GM21529 (cell line): Measurements from ENCODE around the gene ALK.

Experiments used
- ATAC-seq: cut with Tn5 transposase; IDR thresholded peaks from one replicate; pipeline ENCODE4 v1.9.1; 2021; ENCODE audit not compliant: unreplicated experiment

Gene ALK

DNA sequence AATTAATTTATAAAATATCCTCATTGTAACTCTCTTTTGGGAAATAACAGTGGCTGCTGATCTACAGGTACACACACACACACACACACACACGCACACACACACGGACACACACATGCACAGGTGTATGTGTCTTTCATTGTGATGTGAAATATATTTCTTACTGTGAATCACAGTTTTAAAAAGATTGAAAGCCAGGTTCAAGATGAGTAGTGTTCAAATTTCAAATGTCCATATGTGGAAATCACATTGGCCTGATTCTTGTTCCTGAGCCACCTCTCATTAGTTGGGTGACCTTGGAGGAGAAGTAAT lies 372.4 kb downstream of the ALK start:
- no peak for ATAC-seq

DNA sequence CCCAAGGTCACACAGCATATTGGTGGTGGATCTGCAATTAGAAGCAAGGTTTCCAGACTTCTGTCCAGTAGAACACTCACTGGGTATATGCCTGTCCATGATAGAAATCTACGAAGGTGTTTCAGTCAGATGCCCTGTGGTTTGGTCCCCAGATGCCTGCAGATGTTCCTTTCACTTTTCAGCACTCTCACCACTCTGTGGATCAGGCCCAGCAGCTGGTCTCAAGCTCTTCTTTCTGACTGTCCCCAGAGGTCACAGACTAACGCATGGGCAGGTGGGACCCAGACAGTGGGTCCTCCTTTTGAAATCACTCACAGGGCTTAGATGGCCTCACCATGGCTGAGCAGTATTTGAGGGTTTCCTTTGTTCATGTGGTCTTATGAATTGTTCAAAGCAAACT lies 376.5 kb downstream of the ALK start:
- ATAC-seq, result no peak

DNA sequence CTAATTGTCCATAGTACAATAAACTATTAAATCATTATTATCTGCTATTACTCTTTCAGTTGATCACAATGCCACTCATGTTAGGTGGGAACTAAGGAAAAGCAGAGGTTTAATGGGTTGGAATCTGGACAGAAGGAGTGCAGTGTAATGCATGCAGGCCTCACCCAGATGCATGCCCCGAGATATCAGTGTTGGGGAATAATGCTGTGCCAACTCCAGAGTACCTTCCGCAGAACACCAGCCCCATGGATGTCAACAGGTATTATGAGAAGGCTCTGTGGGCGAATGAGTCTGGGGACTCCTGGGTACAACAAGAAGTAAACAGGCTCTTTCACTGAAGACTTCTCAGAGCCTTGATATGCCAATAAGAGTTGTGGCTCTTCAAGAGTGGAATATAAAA lies 377.4 kb downstream of the ALK start:
- no peak for ATAC-seq

DNA sequence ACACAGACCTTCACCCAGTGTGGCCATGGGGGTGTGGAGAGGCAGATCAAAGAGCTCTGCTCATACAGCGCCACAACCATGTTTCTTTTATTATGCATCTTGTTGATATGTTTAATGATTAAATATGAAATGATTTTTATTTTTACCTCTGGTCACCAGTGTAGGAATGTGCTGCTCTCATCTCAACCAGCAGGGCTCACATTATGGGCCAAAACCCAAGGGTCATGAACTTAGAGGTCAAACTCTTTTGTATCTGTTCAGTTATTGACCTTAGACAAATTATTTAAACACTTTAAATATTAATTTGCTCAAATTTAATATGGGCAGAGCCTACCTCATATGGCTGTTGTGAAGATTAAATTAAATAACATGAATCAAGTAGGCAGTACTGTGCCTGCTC lies 386.2 kb downstream of the ALK start:
- ATAC-seq, result no peak

DNA sequence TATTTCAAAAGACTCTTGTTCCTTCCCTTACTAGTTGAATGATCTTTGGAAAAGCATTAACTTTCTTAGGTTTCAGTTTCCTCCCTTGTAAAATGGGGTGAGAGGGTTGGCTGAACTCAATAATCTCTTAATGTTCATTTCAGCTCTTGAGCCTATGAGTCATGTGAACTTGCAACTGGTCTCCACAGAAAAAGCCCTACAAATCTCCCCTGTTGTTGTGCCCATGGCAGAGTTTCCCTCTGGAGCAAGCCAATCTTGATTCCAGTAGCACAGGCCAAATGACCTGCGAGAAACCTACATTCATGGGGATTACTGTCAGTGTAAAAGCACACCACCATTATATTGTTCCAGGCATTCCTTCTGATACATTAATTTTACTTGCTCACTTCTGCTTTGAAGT lies 388.9 kb downstream of the ALK start:
- no peak for ATAC-seq

DNA sequence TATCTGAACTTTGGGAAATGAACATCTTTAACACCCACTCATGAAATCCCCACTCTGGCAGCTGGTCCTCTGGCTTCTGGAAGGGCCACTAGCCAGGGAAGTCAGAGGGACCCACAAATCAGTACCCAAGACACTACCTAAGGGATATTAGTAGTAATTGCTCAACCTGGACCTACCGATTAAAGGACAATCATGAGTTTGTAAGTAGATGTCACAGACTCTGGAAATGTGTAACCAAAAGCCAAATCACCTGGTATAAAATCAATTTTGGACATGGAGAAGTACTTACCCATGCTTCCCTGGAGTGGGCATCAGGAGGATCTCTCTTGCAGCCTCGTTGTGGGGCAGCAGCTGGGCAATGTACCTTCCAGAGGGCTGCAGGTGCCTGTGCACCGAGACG lies 389.8 kb downstream of the ALK start:
- no peak for ATAC-seq

DNA sequence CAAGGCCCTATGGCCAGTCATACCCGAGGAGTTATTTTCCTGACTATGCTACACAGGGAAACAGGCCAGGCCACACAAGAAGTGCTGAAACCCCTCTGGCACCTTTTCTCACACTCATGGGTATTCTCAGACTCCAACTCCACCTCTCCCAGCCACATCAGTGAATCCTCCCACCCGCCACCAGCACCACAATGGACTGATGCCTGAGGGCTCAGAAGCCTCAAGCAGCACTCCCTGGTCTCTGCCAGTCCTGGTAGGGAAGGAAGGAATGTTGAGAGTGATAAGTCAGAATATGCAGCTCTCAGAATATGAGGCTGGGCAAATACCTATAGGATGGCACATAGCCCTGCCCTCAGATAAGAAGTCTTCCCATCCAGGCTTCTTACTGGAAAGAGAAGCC lies 391.1 kb downstream of the ALK start:
- no peak for ATAC-seq

DNA sequence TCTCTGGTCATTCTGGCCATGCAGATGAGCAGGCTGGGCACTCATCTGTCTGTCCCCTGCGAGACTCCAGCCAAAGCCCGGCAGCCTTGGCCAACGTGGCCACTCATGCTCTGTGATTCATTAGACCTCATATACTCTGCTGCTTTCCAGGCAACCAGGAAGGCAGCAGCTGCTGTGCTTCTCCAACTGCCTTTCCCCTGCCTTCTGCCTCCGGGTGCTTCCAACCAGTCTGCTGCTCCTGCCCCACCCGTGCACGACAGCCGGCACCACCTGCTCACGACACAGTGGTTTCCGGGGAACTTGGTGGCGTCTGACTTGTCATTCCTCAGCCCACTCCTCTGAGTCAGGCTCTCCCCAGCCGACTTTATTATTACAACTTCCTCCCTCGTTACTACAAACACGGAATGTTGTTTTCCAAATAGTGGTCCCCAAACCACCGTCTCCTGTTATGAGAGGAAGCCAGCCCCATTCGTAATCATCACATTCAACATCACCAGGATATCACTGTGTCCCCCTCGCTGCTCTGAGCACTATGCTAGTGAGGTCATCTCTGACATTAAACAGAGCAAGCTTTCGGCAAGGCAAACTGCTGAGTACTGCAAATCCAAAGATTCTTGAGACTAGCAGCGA lies 392.4 kb downstream of the ALK start:
- no peak for ATAC-seq

DNA sequence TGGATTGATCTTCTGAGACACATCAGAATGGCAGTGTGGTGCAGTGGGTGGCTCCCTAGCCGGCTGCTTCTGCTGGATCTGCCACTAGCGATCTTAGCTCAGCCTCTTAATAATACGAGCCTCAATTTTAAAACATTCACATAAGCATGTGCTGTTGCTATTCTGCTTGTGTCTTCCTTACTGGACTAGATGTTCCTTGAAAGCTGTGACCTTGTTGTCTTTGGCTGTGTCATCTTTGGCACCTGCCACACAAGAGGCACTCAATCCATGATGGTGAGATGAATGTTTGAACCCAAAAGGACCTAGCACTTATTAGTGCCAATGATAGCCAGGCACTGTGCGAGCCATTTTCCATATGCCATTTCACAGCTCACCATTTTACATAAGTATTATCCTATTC lies 393.0 kb downstream of the ALK start:
- no peak for ATAC-seq

DNA sequence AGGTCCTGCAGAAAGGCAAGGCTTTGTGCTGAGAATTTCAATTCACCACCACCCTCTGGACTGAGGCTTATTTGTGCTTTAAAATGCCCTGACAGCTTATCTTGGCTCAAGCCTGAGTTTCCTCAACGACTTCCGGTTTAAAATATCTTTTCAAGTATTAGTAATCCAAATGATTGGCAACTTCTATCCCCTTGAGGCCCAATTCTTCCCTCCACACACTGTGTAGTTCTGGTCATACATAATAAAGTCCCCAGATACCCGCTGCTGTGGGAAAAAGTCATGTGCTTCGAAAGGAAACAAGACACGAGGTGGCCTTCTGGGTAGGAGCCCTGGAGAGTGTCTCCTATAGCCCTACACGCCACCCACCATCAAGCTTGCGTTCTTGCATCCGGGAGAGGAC lies 393.4 kb downstream of the ALK start:
- no peak for ATAC-seq

DNA sequence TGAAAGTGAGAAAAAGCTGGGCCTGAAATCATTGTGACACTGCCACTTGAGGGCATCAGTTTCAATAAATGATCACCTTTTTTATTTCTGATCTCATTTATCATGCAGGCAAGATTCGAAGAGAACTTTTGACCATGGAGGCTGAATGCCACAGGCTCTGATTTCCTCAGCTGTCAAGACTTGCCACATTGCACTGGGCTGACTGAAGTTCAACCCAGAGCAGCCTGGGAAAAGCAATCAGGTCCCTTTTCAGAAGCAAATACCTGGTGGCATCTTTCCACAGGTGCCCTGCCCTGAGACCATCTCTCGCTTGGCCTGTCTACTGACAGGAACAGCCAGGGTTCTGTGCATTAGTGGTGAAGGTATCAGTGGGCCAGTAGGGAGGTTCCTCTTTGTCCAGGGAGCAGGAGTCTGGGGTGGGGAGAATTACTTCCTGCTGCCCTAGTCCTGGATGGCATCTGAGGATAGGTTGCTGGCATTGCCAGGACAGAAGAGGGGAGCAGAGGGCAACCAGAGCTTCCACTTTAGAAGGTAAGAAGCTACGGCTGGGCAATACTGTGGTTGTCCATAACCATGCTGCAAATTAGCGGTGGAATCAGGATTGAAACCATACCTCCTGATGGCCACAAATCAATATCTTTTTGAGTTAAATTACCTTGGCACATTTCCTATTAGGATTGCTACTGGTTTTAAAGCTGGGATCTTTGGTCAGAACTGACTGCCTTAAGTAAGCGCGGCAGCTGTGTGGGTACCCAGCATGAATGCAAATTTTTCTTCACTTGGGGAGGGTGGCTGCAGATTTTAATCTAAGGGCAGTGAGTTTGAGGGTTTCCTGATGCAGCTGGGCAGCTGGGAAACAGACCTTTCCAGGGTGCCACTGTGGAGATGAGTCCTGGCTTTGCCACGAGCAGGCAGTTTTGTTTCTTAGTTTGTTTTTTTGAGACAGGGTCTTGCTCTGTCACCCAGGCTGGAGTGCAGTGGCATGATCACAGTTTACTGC lies 394.5 kb downstream of the ALK start:
- ATAC-seq, result no peak

DNA sequence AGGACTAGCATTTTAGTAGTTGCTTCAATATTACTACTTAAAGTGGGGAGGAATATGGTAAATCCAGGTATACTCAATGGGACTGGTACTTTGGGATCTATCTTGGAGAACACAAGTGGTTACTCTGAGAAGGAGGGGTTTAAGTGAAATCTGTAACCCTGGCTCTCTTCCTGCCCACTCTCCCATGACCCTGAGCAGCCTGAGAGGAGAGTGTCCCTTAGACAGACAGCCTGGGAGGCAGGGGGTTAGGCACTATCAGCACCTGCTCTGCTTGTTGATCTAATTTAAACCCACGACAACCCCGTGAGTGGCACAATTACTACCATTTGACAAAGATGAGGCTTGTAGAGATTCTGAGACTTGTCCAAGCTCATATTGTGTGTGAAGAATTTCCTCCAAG lies 395.5 kb downstream of the ALK start:
- ATAC-seq, result no peak

DNA sequence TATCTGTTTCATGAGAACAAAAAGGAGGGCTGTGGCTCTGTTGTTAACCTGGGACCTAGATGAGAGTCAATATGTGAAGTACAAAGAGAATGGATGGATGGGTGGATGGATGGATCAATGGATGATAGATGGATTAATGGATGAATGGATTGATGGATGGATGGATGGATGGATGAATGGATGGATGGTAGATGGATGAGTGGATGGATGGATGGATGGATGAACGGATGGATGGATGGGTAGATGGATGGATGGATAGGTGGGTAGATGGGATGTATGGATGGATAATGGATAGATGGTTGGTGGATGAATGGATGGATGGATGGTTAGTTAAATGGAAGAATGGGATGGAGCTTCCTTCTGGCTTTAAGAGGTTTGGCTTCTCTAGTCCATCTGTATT lies 396.7 kb downstream of the ALK start:
- ATAC-seq, result no peak

DNA sequence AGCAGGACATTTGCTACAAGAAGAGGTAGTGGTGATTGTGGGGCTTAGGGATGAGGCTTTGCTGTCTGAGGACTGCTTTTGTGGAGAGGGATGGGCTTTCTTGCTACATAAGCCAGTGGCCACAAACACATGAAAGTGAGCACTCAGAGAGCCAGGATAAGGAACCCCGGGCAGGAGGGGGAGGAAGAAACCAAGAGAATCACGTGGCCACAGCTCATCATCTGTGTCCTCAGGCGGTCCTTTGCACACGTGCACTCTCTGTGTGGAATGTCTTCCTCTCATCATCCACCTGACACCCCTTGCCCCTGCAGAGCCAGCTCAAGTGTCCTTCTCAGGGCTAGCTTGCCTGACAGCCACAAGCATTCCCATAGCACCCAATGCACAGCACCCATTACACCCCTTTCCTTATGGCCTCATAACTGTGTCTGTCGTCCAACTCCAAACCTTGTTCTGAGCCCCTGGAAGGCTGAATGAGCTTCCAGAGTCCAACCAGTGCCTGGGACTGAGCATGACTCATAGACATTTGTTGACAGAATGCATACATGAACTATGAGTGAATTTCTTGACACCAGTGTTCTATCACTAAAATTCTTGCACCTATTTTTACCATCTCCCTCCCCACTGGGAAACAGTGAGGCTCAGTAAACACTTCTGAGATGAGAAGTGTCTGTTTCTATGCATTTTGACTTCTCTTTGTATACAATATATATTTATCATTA lies 398.3 kb downstream of the ALK start:
- ATAC-seq, result no peak

DNA sequence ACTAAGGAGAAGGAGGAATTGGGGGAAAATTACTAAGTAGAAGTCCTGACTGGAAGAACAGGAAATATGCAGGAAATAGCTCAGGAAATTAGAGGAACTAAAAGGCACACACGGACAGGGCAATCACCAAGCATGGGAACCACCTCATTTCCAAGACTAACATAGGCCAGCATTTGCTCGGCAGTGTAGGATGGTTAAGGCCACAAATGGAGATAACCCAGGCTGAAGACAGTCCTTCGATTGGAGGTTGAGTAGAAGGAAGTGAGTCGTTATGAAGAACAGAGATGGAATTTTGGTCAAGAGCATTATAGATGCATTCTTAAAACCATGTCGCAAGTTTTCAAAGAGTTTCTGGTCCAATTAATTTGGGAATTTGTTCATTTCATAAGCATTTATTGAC lies 401.4 kb downstream of the ALK start:
- no peak for ATAC-seq

DNA sequence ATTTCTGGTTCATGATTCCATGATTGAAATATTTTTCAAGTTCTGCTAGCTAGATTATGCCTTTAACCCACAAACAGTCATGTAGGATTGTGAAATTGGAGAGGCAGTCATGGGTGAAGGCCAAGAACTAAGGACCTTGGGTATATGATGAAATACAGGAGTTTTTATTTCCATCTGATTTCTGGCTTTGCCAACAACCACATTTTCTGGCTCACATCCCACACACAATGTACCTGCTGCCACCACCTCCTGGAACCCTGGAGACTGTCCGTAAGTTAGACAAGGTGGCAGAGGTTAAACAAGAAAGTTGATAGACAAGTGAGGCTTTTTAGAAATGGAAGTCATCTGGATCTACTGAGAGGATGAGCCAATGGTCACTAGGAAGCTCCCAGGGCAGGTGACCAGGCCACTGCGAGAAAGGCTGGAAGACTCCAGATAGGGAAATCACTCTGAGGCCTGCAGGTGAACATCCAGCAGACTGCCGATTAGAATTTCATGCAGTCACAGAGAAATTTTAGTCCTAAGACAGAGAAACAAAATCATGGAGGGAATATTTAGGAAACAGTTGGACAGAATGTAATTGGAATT lies 402.0 kb downstream of the ALK start:
- ATAC-seq, result no peak

DNA sequence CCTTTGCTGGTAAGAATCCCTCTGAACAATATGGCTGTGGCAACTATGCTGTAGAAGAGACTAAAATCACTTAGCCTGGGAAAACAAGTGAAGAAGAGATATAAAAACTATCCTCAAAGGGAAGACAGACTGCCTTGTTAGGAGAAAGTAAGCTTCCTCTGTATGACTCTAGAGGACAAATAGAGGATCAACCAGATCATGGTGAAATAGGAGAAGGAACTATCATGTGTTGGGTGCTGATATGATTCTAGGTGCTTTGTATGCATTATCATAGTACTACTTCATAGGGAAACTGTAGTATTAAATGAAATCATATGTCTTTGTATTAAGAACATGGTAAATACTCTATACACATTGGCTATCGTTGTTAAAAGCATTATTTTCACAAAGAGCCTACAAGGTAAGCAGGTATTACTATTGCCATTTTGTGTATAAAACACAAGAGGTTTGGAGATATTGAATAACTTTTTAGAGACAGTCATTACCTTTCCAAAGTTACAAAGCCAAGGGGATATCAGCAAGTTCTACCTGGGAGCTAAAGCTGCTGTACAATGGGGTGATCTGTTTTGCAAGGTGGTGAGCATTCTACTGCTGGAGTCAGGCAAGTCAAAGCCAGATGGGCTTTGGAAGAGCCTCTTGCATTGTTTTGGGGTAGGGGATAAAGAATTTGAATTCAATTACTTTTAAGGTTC lies 402.6 kb downstream of the ALK start:
- no peak for ATAC-seq

DNA sequence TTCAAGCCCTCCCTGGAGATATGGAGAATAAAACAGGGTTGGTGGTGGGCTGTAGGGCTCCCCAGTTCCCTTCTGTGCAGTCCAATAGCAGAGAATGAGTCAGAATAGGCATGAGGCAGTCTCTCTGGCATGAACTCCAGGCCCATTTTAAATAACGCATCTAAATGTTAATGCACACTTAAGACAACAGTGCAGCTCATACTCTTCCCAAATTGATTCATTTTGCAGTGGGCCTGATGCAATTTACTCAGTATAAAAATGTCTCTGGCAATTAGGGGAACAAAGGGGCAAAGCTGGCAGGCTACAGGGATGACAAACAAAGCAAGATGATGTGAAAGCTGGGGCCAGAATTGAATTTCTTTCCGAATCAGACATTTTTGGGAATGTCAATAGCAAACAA lies 403.4 kb downstream of the ALK start:
- ATAC-seq, result no peak

DNA sequence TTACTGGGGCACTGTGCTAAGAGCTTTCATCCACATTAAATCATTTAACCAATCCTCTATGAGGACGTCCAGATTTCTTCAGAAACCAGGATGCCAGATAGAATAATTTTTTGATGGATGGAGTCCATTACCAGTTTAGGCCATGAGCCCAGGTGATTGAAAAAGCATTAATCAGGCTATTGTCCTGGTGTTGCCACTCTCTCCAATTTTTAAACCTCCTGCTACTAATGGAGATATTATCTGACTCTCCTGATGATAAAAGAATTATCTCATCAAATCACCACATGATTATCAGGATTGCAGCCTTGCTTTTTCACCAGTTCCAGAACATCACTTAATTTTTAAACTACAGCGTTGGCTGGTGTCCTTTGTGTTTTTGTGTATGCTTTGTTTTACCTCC lies 404.0 kb downstream of the ALK start:
- no peak for ATAC-seq

DNA sequence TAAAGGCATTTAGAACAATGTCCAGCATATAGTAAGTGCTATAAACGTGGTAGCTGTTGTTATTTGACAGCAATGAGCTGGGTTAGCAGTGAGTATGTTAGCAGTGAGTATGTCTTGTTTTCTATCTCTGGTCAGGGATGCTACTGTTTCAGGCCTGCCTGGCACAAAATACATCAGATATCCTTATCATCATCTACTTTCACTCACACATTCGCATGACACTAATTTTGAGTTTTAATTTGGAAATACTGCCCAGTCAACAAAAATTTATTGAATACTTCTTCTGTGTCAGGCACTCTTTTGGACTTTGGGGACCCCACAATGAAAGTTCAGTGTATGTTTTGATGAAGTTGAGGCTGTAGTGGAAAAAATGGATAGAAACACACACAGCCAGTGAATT lies 404.6 kb downstream of the ALK start:
- ATAC-seq, result no peak

DNA sequence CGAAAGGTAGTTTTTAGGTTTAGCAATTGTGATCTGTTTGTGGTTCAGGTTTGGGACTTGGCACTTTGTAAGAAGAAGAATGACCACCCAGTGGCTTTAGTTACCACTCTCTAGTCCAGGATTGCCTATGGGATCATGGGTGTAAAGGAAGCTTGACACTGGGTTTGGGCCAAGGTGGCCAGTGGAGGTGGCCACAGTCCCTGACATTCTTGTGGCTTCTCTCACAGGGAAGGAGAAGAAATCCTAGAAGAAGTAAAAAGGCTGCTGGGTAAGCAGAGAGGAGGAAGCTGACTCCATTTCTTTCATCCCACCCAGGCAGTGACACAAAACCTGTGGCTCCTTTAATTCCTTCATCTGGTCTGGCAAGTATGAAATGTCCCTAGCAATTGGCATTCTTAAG lies 411.5 kb downstream of the ALK start:
- no peak for ATAC-seq
